ENCODE data around the gene ARHGAP26.

ARHGAP26 gene

GRCh38 chr5:142769793-142770649 is at the start of gene ARHGAP26:
Gene ARHGAP26, plus strand, starts transcription at chr5:142770377. Its CDS starts 385 bp downstream, at chr5:142770762.
- peak; percentile 86 to 87 for DNase-seq (ENCODE audit: low read depth in 2 of 2)

GRCh38 chr5:142720641-142721271 is 49.4 kb upstream of the ARHGAP26 start:
- DNase-seq (ENCODE audit: low read depth in 2 of 2): no peak

- DNase-seq (ENCODE audit: low read depth in 2 of 2): no peak
These were observed 48.0 kb upstream of the ARHGAP26 start for GRCh38 chr5:142722146-142722545.

GRCh38 chr5:142722896-142723295 is 47.3 kb upstream of the ARHGAP26 start:
- DNase-seq (ENCODE audit: low read depth in 2 of 2): no peak

- no peak for DNase-seq (ENCODE audit: low read depth in 2 of 2)
These were observed 45.4 kb upstream of the ARHGAP26 start for GRCh38 chr5:142724821-142725220.

- no peak for DNase-seq (ENCODE audit: low read depth in 2 of 2)
These were observed 44.7 kb upstream of the ARHGAP26 start for GRCh38 chr5:142725231-142726187.

GRCh38 chr5:142726188-142726731 is 43.9 kb upstream of the ARHGAP26 start:
- DNase-seq (ENCODE audit: low read depth in 2 of 2): no peak

- no peak for DNase-seq (ENCODE audit: low read depth in 2 of 2)
These were observed 42.5 kb upstream of the ARHGAP26 start for GRCh38 chr5:142727735-142728047.

- DNase-seq (ENCODE audit: low read depth in 2 of 2): no peak
These were observed 34.6 kb upstream of the ARHGAP26 start for GRCh38 chr5:142735323-142736246.

- no peak for DNase-seq (ENCODE audit: low read depth in 2 of 2)
These were observed 33.9 kb upstream of the ARHGAP26 start for GRCh38 chr5:142736247-142736632.

- no peak for DNase-seq (ENCODE audit: low read depth in 2 of 2)
These were observed 33.0 kb upstream of the ARHGAP26 start for GRCh38 chr5:142737179-142737578.

- DNase-seq (ENCODE audit: low read depth in 2 of 2): no peak
These were observed 29.5 kb upstream of the ARHGAP26 start for GRCh38 chr5:142740474-142741242.

GRCh38 chr5:142743592-142744441 is 26.4 kb upstream of the ARHGAP26 start:
- DNase-seq (ENCODE audit: low read depth in 2 of 2): no peak

GRCh38 chr5:142745268-142745667 is 24.9 kb upstream of the ARHGAP26 start:
- DNase-seq (ENCODE audit: low read depth in 2 of 2): no peak

GRCh38 chr5:142746532-142747433 is 23.4 kb upstream of the ARHGAP26 start:
- no peak for DNase-seq (ENCODE audit: low read depth in 2 of 2)

GRCh38 chr5:142748132-142748531 is 22.0 kb upstream of the ARHGAP26 start:
- no peak for DNase-seq (ENCODE audit: low read depth in 2 of 2)

GRCh38 chr5:142748568-142749249 is 21.5 kb upstream of the ARHGAP26 start:
- DNase-seq (ENCODE audit: low read depth in 2 of 2): peak; percentile 17 to 32
